ENCODE results near the gene CFAP74.

Gene CFAP74

DNA sequence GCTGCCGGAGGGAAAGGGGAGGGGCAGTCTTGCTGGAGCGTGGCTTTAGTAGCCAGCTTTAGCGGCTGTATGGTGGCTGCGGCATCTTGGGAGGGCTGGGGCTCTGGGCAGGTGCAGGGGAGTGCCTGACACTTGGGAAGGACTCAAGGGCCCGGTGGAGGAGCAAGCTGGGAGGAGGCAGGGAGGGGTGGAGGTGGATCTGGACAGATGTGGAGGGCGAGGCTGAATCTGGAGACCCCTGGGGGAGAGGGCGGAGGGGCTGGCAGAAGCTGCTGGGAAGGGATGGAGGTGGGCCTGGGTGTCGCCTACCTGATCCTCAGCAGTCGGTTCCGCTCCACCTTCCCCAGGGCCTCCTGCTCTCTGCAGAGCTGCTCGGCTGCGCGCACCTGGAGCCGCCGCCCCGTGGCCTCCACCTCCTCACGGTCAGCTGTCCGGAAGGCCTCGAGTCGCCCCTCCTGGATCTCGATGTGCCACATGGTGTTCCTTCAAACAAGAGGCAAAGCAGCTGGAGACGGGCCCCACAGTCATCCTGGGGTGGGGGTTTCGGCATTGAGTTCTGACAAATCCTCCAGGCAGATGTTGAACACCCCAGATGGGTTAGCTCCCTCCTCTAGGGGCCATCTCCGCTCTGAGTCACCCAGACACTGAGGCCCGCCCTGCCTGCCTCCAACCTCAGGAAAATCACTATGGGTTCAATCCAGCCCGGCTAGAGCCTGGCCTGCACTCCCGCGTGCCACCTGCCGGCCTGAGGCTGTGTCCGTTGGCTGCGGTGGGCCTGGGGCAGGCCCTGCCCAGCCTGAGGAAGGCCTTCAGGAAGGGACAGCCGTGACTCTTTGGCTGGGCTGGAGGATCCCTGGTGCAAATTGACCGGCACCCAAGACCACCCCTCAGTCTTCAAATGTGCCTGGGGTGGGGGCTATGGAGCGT, 29.6 kb downstream of the CFAP74 start:
- no peak overlapping the region for H2BK12ac ChIP-seq (ENCODE audit: low read length)
- no peak overlapping the region for H2BK120ac ChIP-seq (ENCODE audit: insufficient read depth, low read length, poor library complexity)
- no peak overlapping the region for H3K4me2 ChIP-seq (ENCODE audit: low read length)
- no peak overlapping the region for H3K14ac ChIP-seq (ENCODE audit: low read length)
- H4K8ac ChIP-seq (ENCODE audit: low read depth, low read length), result no peak overlapping the region
- no peak overlapping the region for H4K91ac ChIP-seq (ENCODE audit: low read depth, low read length)
- H3K79me2 ChIP-seq (ENCODE audit: control insufficient read depth, insufficient read depth, low read length, poor library complexity), result no peaks in the 10 kb centered on the region
- no peak overlapping the region for H3K23ac ChIP-seq (ENCODE audit: low read length)
- no peak overlapping the region for H3K9ac ChIP-seq (ENCODE audit: low read length)
- H4K12ac ChIP-seq (ENCODE audit: low read depth, low read length), result no peak overlapping the region
- no CpG with 5 or more reads among the region's 34 CpGs for WGBS (ENCODE audit: extremely low coverage, insufficient coverage, insufficient read length)
- no peaks in the 10 kb centered on the region for H3K4me1 ChIP-seq (ENCODE audit: control insufficient read depth in 1 of 2, insufficient read depth in 2 of 2, low read length in 2 of 2)
- no peak overlapping the region for H3K4me3 ChIP-seq (ENCODE audit: low read depth, low read length)
- H2AFZ ChIP-seq (ENCODE audit: insufficient read depth, low read length, poor library complexity), result no peak overlapping the region
- no peak overlapping the region for H2AK5ac ChIP-seq (ENCODE audit: low read length)
- no peaks in the 10 kb centered on the region for H3K36me3 ChIP-seq (ENCODE audit: control insufficient read depth in 1 of 2, insufficient read depth in 2 of 2, low read length in 2 of 2)
- H3K27me3 ChIP-seq (ENCODE audit: insufficient read depth, low read length), result no peaks in the 10 kb centered on the region
- H2BK5ac ChIP-seq (ENCODE audit: low read depth, low read length, poor library complexity), result no peak overlapping the region
- peaks cover 18% of the 10 kb centered on the region for H3K9me3 ChIP-seq (ENCODE audit: insufficient read depth, low read depth, low read length)
- no peak overlapping the region for H3K18ac ChIP-seq (ENCODE audit: low read length)
- H3K4ac ChIP-seq (ENCODE audit: low read depth, low read length), result no peak overlapping the region
- H3K79me1 ChIP-seq (ENCODE audit: low read length), result no peaks in the 10 kb centered on the region
- DNase-seq, result no peak
- no peak overlapping the region for H3K27ac ChIP-seq (ENCODE audit: low read depth, low read length)

DNA sequence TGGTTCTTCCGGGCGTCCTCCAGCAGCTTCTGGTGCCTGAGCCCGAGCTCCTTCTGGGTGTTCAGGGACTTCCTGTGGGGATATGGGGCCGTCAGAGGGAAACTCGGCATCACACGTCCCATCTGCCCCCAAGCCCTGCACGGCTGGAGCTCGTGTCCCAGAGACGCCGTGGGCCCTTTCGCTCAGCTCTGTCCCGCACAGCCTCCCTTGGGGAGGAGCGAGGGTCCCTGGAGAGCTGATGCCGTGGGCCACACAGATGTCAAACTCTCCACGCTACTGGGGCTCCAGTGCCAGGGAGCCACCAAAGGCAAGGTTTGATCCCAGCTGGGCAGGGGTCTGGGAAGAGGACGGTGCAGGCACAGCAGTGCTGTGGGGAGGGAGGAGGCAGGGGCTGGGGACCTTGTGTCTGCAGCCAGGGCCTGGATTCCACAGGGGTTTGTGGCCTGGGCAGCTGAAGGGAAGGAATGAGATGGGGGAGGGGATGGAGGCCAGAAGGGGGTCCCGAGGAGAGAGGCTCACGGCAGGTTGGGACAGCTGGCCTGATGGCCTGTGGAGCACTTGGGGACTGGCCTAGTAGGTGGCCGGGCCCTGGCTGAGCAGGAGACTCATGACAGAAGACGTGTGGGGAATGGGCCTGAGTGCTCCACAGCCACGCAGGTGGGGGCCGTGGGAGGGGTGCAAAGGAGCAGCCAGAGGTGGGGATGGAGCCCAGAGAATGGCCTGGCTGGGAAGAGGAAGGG, 30.4 kb downstream of the CFAP74 start:
- Histone ChIP-seq H2BK120ac (ENCODE audit: insufficient read depth, low read length, poor library complexity) (no peak overlapping the region), H3K23ac (ENCODE audit: low read length) (no peak overlapping the region), H3K18ac (ENCODE audit: low read length) (no peak overlapping the region), H3K27ac (ENCODE audit: low read depth, low read length) (no peak overlapping the region), H2AFZ (ENCODE audit: insufficient read depth, low read length, poor library complexity) (no peak overlapping the region), H4K12ac (ENCODE audit: low read depth, low read length) (no peak overlapping the region), H3K4me1 (ENCODE audit: control insufficient read depth in 1 of 2, insufficient read depth in 2 of 2, low read length in 2 of 2) (no peaks in the 10 kb centered on the region), H2BK12ac (ENCODE audit: low read length) (no peak overlapping the region), H4K91ac (ENCODE audit: low read depth, low read length) (no peak overlapping the region), H2BK5ac (ENCODE audit: low read depth, low read length, poor library complexity) (no peak overlapping the region), H3K9me3 (ENCODE audit: insufficient read depth, low read depth, low read length) (peaks cover 14% of the 10 kb centered on the region), H4K8ac (ENCODE audit: low read depth, low read length) (no peak overlapping the region), H3K4ac (ENCODE audit: low read depth, low read length) (no peak overlapping the region), H3K79me2 (ENCODE audit: control insufficient read depth, insufficient read depth, low read length, poor library complexity) (no peaks in the 10 kb centered on the region), H3K79me1 (ENCODE audit: low read length) (no peaks in the 10 kb centered on the region), H3K14ac (ENCODE audit: low read length) (no peak overlapping the region), H3K4me3 (ENCODE audit: low read depth, low read length) (no peak overlapping the region), H3K9ac (ENCODE audit: low read length) (no peak overlapping the region), H3K27me3 (ENCODE audit: insufficient read depth, low read length) (no peaks in the 10 kb centered on the region), H3K36me3 (ENCODE audit: control insufficient read depth in 1 of 2, insufficient read depth in 2 of 2, low read length in 2 of 2) (no peaks in the 10 kb centered on the region), H3K4me2 (ENCODE audit: low read length) (no peak overlapping the region), H2AK5ac (ENCODE audit: low read length) (no peak overlapping the region)
- no peak for DNase-seq
- WGBS (ENCODE audit: extremely low coverage, insufficient coverage, insufficient read length), result no CpG with 5 or more reads among the region's 22 CpGs

DNA sequence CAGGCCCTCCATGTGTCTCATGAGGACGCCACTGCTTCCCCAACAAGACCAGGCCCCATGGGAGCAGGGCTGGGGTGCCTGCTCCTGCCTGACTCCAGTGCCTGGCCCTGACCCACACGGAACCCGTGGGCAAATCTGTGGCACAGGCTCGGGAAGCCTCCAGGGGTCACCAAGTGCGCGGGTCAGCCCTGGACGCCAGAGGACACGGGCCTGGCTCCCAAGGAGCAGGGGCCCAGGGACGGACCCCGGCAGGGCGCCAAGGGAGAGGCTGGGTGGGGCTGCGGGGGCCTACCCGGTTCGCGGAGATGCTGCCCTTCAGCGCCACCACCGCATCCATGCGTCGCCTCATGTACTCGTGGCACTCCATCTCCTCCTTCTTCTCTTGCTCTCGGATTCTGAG, 31.9 kb downstream of the CFAP74 start:
- Histone ChIP-seq H2BK12ac (ENCODE audit: low read length) (no peak overlapping the region), H3K14ac (ENCODE audit: low read length) (no peak overlapping the region), H4K8ac (ENCODE audit: low read depth, low read length) (no peak overlapping the region), H3K4me2 (ENCODE audit: low read length) (no peak overlapping the region), H3K4ac (ENCODE audit: low read depth, low read length) (no peak overlapping the region), H2BK120ac (ENCODE audit: insufficient read depth, low read length, poor library complexity) (no peak overlapping the region), H3K9ac (ENCODE audit: low read length) (no peak overlapping the region), H2BK5ac (ENCODE audit: low read depth, low read length, poor library complexity) (no peak overlapping the region), H3K4me1 (ENCODE audit: control insufficient read depth in 1 of 2, insufficient read depth in 2 of 2, low read length in 2 of 2) (no peaks in the 10 kb centered on the region), H2AFZ (ENCODE audit: insufficient read depth, low read length, poor library complexity) (no peak overlapping the region), H3K27me3 (ENCODE audit: insufficient read depth, low read length) (no peaks in the 10 kb centered on the region), H4K12ac (ENCODE audit: low read depth, low read length) (no peak overlapping the region), H3K79me1 (ENCODE audit: low read length) (no peaks in the 10 kb centered on the region), H3K36me3 (ENCODE audit: control insufficient read depth in 1 of 2, insufficient read depth in 2 of 2, low read length in 2 of 2) (no peaks in the 10 kb centered on the region), H2AK5ac (ENCODE audit: low read length) (no peak overlapping the region), H3K4me3 (ENCODE audit: low read depth, low read length) (no peak overlapping the region), H3K18ac (ENCODE audit: low read length) (no peak overlapping the region), H3K79me2 (ENCODE audit: control insufficient read depth, insufficient read depth, low read length, poor library complexity) (no peaks in the 10 kb centered on the region), H3K23ac (ENCODE audit: low read length) (no peak overlapping the region), H4K91ac (ENCODE audit: low read depth, low read length) (no peak overlapping the region), H3K27ac (ENCODE audit: low read depth, low read length) (no peak overlapping the region), H3K9me3 (ENCODE audit: insufficient read depth, low read depth, low read length) (peaks cover 12% of the 10 kb centered on the region)
- DNase-seq, result no peak
- WGBS (ENCODE audit: extremely low coverage, insufficient coverage, insufficient read length), result no CpG with 5 or more reads among the region's 21 CpGs

DNA sequence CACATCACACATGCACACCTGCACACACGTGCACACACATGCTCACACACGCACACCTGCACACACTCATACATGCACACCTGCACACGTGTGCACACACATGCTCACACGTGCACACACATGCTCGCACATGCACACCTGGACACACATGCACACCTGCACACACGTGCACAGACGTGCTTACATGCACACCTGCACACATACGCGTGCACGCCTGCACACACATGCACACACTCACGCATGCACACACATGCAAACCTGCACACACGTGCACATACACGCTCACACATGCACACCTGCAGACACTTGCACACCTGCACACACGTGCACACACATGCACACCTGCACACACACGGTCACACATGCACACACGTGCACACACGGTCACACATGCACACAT, 32.6 kb downstream of the CFAP74 start:
- H2AFZ ChIP-seq (ENCODE audit: insufficient read depth, low read length, poor library complexity), result no peak overlapping the region
- peak overlapping the region; percentile 79 for H3K23ac ChIP-seq (ENCODE audit: low read length)
- no peaks in the 10 kb centered on the region for H3K36me3 ChIP-seq (ENCODE audit: control insufficient read depth in 1 of 2, insufficient read depth in 2 of 2, low read length in 2 of 2)
- H3K4me3 ChIP-seq (ENCODE audit: low read depth, low read length), result peak overlapping the region; percentile 67
- H3K4me1 ChIP-seq (ENCODE audit: control insufficient read depth in 1 of 2, insufficient read depth in 2 of 2, low read length in 2 of 2), result no peaks in the 10 kb centered on the region
- H4K12ac ChIP-seq (ENCODE audit: low read depth, low read length), result no peak overlapping the region
- H3K14ac ChIP-seq (ENCODE audit: low read length), result no peak overlapping the region
- peaks cover 12% of the 10 kb centered on the region for H3K9me3 ChIP-seq (ENCODE audit: insufficient read depth, low read depth, low read length)
- H3K4ac ChIP-seq (ENCODE audit: low read depth, low read length), result no peak overlapping the region
- H4K8ac ChIP-seq (ENCODE audit: low read depth, low read length), result no peak overlapping the region
- no peaks in the 10 kb centered on the region for H3K79me1 ChIP-seq (ENCODE audit: low read length)
- no peaks in the 10 kb centered on the region for H3K27me3 ChIP-seq (ENCODE audit: insufficient read depth, low read length)
- DNase-seq, result no peak
- no peak overlapping the region for H3K18ac ChIP-seq (ENCODE audit: low read length)
- H3K79me2 ChIP-seq (ENCODE audit: control insufficient read depth, insufficient read depth, low read length, poor library complexity), result no peaks in the 10 kb centered on the region
- H3K27ac ChIP-seq (ENCODE audit: low read depth, low read length), result no peak overlapping the region
- no peak overlapping the region for H2BK5ac ChIP-seq (ENCODE audit: low read depth, low read length, poor library complexity)
- WGBS (ENCODE audit: extremely low coverage, insufficient coverage, insufficient read length), result no CpG with 5 or more reads among the region's 17 CpGs
- no peak overlapping the region for H2BK120ac ChIP-seq (ENCODE audit: insufficient read depth, low read length, poor library complexity)
- H4K91ac ChIP-seq (ENCODE audit: low read depth, low read length), result no peak overlapping the region
- H3K9ac ChIP-seq (ENCODE audit: low read length), result no peak overlapping the region
- no peak overlapping the region for H2BK12ac ChIP-seq (ENCODE audit: low read length)
- H2AK5ac ChIP-seq (ENCODE audit: low read length), result no peak overlapping the region
- H3K4me2 ChIP-seq (ENCODE audit: low read length), result no peak overlapping the region

Measured in trophoblast cell (in vitro differentiated cells and primary cell).